ENCODE data around the gene WDR37.

The WDR37 gene

GRCh38 chr10:1074052-1074747 lies 18.0 kb downstream of the WDR37 start:
- DNase-seq (ENCODE audit: low read depth, low spot score), result no peak

GRCh38 chr10:1074748-1075308 lies 18.6 kb downstream of the WDR37 start:
- DNase-seq (ENCODE audit: low read depth, low spot score), result no peak

GRCh38 chr10:1078668-1079067 lies 22.5 kb downstream of the WDR37 start:
- DNase-seq (ENCODE audit: low read depth, low spot score), result no peak

- DNase-seq (ENCODE audit: low read depth, low spot score), result no peak
These were observed 27.4 kb downstream of the WDR37 start for GRCh38 chr10:1083581-1083980.

GRCh38 chr10:1084011-1084950 lies 28.1 kb downstream of the WDR37 start:
- no peak for DNase-seq (ENCODE audit: low read depth, low spot score)

- no peak for DNase-seq (ENCODE audit: low read depth, low spot score)
These were observed 29.1 kb downstream of the WDR37 start for GRCh38 chr10:1085258-1085657.

- no peak for DNase-seq (ENCODE audit: low read depth, low spot score)
These were observed 30.6 kb downstream of the WDR37 start for GRCh38 chr10:1086787-1087186.

- no peak for DNase-seq (ENCODE audit: low read depth, low spot score)
These were observed 33.0 kb downstream of the WDR37 start for GRCh38 chr10:1089017-1089689.

GRCh38 chr10:1090696-1091095 lies 34.5 kb downstream of the WDR37 start:
- no peak for DNase-seq (ENCODE audit: low read depth, low spot score)

GRCh38 chr10:1093696-1094095 lies 37.5 kb downstream of the WDR37 start:
- DNase-seq (ENCODE audit: low read depth, low spot score), result no peak

- DNase-seq (ENCODE audit: low read depth, low spot score), result no peak
These were observed 38.2 kb downstream of the WDR37 start for GRCh38 chr10:1094112-1095057.

- DNase-seq (ENCODE audit: low read depth, low spot score), result no peak
These were observed 39.3 kb downstream of the WDR37 start for GRCh38 chr10:1095498-1095897.

- DNase-seq (ENCODE audit: low read depth, low spot score), result no peak
These were observed 40.2 kb downstream of the WDR37 start for GRCh38 chr10:1096287-1096889.

GRCh38 chr10:1097436-1097835 lies 41.3 kb downstream of the WDR37 start:
- DNase-seq (ENCODE audit: low read depth, low spot score), result no peak

- DNase-seq (ENCODE audit: low read depth, low spot score), result no peak
These were observed 44.0 kb downstream of the WDR37 start for GRCh38 chr10:1100143-1100542.

GRCh38 chr10:1100691-1101368 lies 44.6 kb downstream of the WDR37 start:
- DNase-seq (ENCODE audit: low read depth, low spot score), result no peak

GRCh38 chr10:1101946-1102345 lies 45.8 kb downstream of the WDR37 start:
- DNase-seq (ENCODE audit: low read depth, low spot score), result no peak

GRCh38 chr10:1102416-1102815 lies 46.2 kb downstream of the WDR37 start:
- no peak for DNase-seq (ENCODE audit: low read depth, low spot score)

- DNase-seq (ENCODE audit: low read depth, low spot score), result no peak
These were observed 46.6 kb downstream of the WDR37 start for GRCh38 chr10:1102831-1103230.

GRCh38 chr10:1103551-1103950 lies 47.4 kb downstream of the WDR37 start:
- DNase-seq (ENCODE audit: low read depth, low spot score), result no peak
